SHP77 (cell line): ENCODE results near the gene ABLIM2.

ENCODE experiments used
- DNase-seq, 2 experiments: peaks; one replicate each; lab custom pipeline; 2025; lab: John Stamatoyannopoulos, UW

ABLIM2 gene

GRCh38 chr4:8136972-8137710 lies 21.5 kb downstream of the ABLIM2 start:
- DNase-seq: no peak

- no peak for DNase-seq
Measured at GRCh38 chr4:8136529-8136928, 22.1 kb downstream of the ABLIM2 start.

- DNase-seq: no peak
Measured at GRCh38 chr4:8135666-8136065, 22.9 kb downstream of the ABLIM2 start.

GRCh38 chr4:8133897-8134563 lies 24.6 kb downstream of the ABLIM2 start:
- DNase-seq: no peak

- DNase-seq: no peak
Measured at GRCh38 chr4:8132947-8133705, 25.5 kb downstream of the ABLIM2 start.

- DNase-seq: no peak
Measured at GRCh38 chr4:8132400-8132799, 26.2 kb downstream of the ABLIM2 start.

- DNase-seq: no peak
Measured at GRCh38 chr4:8131826-8132225, 26.8 kb downstream of the ABLIM2 start.

- DNase-seq: no peak
Measured at GRCh38 chr4:8131210-8131609, 27.4 kb downstream of the ABLIM2 start.

GRCh38 chr4:8130346-8131066 lies 28.1 kb downstream of the ABLIM2 start:
- no peak for DNase-seq

- no peak for DNase-seq
Measured at GRCh38 chr4:8129785-8130184, 28.8 kb downstream of the ABLIM2 start.

- DNase-seq: no peak
Measured at GRCh38 chr4:8129136-8129535, 29.5 kb downstream of the ABLIM2 start.

GRCh38 chr4:8128100-8128856 lies 30.3 kb downstream of the ABLIM2 start:
- peak; percentile 82 to 84 for DNase-seq

GRCh38 chr4:8127051-8127826 lies 31.4 kb downstream of the ABLIM2 start:
- DNase-seq: peak in 1 of 2 experiments; percentile 37

- DNase-seq: no peak
Measured at GRCh38 chr4:8126523-8126922, 32.1 kb downstream of the ABLIM2 start.

- DNase-seq: no peak
Measured at GRCh38 chr4:8125526-8126056, 33.0 kb downstream of the ABLIM2 start.

- DNase-seq: no peak
Measured at GRCh38 chr4:8123870-8124269, 34.7 kb downstream of the ABLIM2 start.

GRCh38 chr4:8123389-8123788 lies 35.2 kb downstream of the ABLIM2 start:
- DNase-seq: no peak

GRCh38 chr4:8122746-8123145 lies 35.9 kb downstream of the ABLIM2 start:
- DNase-seq: no peak

GRCh38 chr4:8121292-8122015 lies 37.2 kb downstream of the ABLIM2 start:
- no peak for DNase-seq

- DNase-seq: no peak
Measured at GRCh38 chr4:8120501-8120900, 38.1 kb downstream of the ABLIM2 start.
